Femur (tissue), 1 donor: ENCODE results near the gene CRB3.
A peak's percentile ranks its signal among the peaks of the same experiment; 100 is the strongest.
"Not testable (repeated sequence)": the region's sequence is repeated elsewhere in the genome, so short reads cannot be mapped to it uniquely, and the experiment has no call there.

ENCODE experiments used
- DNase-seq: peaks from one replicate; pipeline ENCODE4 v3.0.0-alpha.2; 2017

Gene CRB3

DNA sequence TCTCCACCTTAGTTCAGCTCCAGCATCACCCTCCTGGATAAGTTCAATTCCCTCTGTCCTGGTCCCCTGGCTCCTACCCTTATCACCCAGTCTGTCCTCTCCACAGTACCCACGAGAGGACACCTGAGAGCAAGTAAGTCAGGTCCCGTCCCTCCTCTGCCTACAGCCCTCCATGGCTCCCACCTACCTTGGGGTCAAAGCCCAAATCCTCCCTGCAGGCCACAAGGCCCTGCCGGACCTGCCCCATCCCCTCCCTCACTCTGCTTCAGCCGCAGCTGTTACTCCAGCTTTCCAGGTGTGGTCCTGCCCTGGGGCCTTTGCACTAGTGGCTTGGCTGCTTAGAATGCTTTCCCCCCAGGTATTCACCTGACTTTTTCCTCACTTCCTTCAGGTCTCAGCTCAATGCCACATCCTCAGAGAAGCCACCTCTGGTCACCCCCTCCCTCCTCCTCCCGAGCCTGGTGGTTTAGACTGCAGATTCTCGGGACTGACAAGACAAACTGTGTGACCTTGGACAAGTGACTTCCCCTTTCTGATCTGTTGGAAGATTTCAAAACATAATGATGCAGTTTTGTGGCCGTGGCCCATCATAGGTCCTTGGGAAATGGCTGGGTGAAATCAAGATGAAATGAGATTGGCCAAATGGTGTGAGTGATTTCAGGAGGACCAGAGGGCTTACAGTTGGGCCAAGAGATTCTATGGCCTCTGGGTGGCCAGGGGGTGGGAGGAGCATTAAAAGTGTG is 34.4 kb downstream of the CRB3 start:
- DNase-seq, result no peak

DNA sequence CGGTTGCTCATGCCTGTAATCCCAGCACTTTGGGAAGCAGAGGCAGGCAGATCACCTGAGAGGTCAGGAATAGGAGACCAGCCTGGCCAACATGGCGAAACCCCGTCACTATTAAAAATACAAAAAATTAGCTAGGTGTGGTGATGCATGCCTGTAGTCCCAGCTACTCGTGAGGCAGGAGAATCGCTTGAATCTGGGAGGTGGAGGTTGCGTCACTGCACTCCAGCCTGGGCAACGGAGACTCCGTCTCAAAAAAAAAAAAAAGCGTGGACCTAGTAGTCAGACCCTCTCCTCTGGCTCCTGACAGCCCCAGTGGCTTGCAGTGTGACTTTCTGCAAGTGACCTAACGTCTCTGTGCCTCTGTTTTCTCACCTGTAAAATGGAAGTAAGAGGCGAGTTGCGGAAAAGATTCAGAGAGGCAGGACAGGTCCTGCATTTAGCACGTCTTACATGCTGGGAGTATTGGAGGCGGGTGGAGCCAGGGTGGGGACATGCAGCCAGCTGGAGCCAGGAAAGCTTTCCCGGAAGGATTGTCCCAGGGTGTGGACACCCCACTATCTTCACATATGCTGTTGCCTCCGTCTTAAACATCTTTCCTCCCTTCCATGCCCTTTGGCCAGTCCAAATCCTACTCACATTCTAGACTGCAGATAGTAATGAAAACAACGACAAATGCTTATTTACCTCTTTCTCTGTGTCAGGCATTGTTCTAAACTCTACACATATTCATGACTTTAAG is 35.1 kb downstream of the CRB3 start:
- no peak for DNase-seq

DNA sequence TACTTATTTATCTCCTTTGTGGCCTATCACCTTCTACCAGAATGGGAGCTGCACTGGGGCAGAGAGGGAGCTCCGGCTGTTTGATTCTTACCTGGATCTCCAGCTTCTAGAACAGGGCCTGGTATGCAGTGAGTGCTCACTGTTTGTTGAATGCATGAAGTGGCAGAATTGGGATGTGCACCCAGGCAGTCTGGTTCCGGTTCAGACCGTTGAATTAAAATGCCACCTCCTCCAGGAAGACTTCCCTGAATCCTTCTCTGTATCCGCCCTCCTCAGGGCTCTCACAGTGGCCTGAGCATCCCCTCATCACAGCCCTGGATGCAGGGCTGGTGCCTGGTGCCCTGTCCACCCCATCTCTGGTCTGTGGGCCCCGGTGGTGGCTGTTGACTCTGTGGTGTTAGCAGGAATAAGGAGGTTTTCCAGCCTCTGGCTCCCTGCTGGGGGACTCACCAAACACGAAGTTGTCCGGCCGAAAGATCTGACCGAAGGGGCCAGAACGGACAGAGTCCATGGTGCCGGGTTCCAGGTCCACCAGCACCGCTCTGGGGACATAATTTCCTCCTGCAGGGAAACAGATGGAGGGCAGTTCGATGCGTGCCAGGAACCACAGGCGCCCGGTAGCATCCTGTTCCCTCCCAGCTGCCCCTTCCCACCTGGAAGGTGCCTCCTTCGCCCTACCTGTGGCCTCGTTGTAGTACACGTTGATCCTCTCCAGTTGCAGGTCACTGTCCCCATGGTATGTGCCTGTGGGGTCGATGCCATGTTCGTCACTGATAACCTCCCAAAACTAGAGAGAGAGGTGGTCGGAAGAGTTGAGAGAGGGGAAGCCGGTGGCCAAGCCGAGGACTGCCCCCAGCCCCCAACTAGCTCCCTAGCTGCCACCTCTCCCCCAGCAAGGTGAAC is 37.0 kb downstream of the CRB3 start:
- DNase-seq, result no peak

DNA sequence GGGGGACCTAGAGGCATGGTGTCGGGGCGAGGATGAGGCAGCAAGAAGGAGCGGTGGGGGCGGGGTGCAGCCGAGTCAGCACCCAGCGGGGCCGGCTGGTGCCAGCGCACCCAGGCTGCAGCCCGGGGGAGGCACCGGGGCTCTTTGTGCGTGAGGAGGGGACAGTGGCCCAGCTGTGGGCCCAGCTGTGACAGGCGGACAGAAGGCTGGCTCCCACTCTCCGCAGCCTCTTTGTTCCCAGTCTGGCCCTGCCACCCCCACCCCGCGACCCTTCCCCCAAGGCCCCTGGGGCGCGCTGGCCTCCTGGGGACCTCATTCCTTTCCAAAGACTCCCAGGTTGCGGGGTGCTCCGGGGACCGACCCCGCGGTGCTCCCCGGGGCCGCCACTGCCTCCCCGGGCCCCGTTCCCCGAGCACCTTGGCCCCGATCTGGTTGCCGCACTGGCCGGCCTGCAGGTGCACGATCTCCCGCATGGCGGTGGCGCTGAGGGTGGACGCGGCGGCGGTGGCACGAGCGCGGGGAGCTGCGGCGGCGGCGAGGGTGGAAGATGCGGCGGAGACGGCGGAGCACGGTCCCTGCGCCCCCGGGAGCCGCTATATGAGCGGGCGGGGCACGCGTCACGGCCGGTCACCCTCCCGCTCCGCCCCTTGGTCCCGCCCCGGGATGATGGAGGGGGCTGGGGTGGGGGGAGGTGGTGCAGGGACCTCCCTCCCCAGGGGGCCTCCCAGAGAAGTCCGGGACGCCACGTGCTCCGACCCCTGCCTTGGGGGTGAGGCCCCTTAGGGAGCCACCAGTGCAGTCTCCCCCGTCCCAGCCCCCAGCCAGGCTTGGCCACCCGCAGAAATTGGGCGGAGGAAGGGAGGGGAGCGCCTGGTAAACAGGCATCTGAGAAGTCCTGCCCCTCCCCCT is 37.9 kb downstream of the CRB3 start, which contains the start of gene TUBB4A:
Gene TUBB4A (minus strand): TSS at position 570 of the 909 bp plus-strand sequence. CDS start 97 bp downstream, at position 473.
- no peak for DNase-seq

DNA sequence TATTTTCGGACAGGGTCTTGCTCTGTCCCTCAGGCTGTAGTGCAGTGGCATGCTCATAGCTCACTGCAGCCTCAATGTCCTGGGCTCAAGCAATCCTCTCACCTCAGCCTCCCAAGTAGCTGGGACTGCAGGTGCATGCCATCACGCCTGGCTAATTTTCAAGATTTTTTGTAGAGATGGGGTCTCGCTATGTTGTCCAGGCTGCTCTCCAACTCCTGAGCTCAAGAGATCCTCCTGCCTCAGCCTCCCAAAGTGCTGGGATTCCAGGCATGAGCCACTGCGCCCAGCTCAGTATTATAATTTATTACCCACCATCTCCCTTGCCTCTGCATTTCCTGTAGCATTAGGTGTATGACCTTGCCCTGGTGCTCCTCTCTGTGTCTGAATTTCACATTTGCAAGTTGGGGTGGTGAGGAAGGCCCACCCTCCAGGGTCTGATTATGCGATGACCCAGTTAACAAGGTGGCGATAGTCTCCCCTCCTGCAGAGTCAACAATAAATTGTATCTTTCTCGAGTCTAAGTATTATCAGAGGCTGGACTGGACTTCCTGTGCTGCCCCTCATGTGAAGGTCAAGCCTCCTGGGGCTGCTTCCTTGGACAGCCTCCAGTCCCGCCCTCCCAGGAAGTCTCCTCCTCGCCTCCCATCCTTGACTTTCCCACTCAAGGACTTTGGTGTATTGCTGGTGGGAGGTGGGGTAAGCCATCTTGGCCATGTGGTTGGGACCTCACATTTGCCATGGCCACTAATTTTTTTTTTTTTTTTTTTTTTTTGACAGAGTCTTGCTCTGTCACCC is 39.5 kb downstream of the CRB3 start:
- no peak for DNase-seq

DNA sequence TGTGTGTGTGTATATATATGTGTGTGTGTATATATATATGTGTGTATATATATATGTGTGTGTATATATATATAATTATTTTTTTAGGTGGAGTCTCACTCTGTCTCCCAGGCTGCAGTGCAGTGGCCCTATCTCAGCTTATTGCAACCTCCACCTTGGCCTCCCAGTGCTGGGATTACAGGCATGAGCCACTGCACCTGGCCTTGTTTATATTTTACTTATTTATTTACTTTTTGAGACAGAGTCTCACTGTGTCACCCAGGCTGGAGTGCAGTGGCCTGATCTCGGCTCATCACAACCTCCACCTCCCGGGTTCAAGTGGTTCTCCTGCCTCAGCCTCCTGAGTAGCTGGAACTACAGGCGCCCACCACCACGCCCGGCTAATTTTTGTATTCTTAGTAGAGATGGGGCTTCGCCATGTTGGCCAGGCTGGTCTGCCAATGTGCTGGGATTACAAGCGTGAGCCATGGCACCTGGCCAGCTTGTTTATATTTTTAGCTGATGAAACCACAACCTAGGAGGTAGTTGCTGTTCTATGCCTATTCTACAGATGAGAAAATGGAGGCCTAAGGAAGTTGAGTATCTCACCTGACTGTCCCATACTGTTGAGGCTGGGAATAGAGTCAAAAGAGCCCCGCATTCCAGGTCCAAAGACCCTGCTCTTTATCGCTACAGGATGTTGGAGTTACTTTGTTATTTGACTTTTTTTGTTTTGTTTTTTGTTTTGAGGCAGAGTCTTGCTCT is 44.1 kb downstream of the CRB3 start:
- DNase-seq, result not testable (repeated sequence)

DNA sequence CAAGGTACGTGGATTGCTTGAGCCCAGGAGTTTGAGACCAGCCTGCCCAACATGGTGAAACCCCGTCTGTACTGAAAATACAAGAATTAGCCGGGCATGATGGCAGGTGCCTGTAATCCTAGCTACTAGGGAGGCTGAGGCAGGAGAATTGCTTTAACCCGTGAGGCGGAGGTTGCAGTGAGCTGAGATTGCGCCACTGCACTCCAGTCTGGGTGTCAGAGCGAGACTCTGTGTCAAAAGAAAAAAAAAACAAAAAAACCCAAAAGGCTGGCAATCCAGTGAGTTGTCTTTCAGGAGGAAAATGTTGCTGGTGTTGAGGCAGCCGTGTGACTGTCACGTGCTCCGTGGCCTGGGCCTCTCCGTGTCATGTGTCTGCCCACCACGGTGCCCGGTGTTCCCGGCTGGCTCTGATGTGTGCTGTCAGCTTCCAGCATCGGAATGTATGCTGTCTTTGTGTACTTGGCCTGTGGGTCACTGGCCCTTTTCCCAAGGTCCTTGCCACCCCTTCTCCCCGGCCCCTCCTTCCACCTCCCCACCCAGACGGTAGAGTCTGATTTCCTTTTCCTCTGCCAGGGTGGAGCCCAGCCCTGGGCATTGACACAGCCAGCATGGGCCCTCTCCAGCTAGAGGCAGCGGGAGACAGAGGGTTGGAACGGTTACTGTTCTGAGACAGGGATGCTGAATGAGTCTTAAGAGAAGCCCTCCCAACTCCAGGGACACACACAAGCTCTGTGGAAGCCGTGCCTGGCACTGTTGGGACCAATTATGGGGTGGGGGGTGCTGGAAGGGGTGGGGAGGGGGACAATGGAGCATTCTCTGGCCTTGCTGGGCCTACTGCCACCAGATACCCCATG is 45.3 kb downstream of the CRB3 start:
- no peak for DNase-seq

DNA sequence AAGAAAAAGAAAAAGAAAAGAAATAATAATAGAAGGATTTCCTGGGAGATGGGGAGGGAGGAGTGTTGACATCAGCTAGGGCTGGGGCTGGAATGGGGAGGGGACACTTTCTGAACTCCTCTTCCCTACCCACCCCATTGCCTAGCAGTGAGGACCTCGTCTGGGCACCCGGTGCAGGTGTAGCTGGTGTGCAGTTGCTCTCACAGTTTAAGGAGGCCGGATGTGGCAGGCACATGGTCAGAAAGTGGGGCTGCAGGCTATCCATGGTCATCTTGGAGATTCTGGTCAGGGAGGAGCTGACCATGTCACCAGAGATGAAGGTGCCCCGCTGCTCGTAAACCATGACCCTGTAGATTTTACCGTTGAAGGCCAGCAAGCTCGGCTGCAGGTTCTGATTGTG is 46.5 kb downstream of the CRB3 start:
- no peak for DNase-seq

- DNase-seq, result no peak
Measured at GRCh38 chr19:6514089-6514488, 50.0 kb downstream of the CRB3 start.

- DNase-seq, result no peak
Measured at GRCh38 chr19:6514926-6515544, 51.0 kb downstream of the CRB3 start.

DNA sequence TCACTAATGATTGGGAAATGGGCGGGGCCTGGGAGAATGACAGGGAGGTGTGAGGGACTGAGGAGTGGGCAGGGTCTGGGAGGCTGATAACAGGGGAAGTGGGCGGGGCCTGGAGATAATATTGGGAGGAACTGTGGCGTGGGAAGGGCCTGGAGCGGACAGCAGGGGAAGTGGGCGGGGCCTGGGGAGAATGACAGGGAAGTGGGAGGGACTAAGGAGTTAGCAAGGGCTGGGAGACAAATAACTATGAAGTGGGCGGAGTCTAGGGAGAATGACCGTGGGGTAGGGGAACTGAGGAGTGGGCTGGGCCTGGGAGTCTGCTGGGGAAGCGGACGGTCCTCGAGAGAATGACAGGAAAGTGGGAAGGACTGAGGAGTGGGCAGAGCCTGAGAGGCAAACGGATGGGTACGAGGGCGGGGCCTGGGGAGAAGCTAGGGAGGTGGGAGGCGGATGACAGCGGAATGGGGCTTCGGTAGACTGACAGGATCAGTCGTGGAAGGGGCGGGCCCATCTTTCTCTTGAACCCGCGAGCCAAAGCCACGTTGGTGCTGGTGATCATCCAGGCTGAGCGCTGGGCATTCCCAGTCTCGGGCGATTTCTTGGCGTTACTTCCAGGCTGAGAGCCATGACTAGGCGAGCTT is 52.1 kb downstream of the CRB3 start:
- peak; percentile 92 for DNase-seq
